HG02973 (cell line): ENCODE results near the gene CDC42EP1.
"Not testable (repeated sequence)": the region's sequence is repeated elsewhere in the genome, so short reads cannot be mapped to it uniquely, and the experiment has no call there.

Experiments used
- ATAC-seq: cut with Tn5 transposase; IDR thresholded peaks from one replicate; pipeline ENCODE4 v1.9.1; 2021; ENCODE audit warnings: moderate library complexity; ENCODE audit not compliant: unreplicated experiment

CDC42EP1 gene

DNA sequence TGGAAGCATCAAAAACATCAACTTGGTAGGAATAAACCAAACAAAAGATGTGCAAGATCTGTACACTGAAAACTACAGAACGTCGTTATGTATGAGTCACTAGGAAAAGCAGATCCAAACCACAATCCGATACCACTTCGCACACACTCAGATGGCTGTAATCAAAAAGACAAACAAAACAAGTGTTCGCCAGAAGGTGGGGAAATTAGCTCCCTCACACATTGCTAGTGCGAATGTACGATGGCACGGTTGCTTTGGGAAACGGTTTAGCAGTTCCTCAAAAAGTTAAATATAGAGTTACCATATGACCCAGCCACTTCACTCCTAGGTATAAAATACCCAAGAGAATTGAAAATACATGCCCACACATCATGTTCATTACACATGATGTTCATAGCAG is 26.3 kb upstream of the CDC42EP1 start:
- ATAC-seq, result no peak

DNA sequence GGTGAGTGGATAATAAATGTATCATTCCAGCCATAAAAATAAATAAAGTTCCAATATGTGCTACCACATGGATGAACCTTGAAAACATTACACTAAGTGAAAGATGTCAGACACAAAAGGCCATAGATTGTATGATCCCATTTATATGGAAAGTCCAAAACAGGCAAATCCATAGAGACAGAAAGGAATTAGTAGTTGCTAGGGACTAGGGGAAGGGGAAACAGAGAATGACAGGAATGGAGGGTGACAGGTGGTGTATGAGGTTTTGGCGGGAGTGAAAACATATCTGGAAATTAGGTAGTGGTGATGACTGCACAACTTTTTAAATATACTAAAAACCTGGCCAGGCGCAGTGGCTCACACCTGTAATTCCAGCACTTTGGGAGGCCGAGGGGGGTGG is 25.8 kb upstream of the CDC42EP1 start:
- ATAC-seq, result no peak

- no peak for ATAC-seq
These were observed 25.1 kb upstream of the CDC42EP1 start for GRCh38 chr22:37535159-37535558.

GRCh38 chr22:37538590-37539357 is 21.5 kb upstream of the CDC42EP1 start:
- ATAC-seq, result no peak

DNA sequence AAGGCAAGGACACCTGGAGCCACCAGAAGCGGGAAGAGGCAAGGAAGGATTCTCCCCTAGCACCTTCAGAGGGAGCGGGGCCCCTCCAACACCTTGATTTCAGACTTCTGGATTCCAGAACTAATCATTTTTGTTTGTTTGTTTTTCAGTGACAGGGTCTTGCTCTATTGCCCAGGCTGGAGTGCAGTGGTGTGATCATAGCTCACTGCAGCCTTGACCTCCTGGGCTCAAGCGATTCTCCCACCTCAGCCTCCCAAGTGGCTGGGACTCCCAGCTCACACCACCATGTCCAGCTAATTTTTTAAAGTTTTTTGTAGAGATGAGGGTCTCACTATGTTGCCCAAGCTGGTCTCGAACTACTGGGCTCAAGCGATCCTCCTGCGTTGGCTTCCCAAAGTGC is 20.5 kb upstream of the CDC42EP1 start:
- ATAC-seq, result not testable (repeated sequence)

DNA sequence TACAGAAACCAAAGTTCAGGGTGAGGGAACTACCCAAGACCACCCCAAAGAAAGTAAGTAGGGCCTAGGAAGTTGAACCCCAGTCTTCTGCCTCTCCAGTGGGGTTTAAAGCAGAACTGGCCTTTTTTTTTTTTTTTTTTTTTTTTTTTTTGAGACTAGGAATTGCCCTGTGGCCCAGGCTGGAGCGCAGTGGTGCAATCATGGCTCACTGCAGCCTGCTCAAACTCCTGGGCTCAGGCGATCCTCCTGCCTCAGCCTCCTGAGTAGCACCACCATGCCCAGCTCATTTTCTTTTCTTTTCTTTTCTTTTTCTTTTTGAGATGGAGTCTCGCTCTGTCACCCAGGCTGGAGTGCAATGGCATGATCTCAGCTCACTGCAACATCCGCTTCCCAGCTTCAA is 17.9 kb upstream of the CDC42EP1 start:
- not testable (repeated sequence) for ATAC-seq

- ATAC-seq, result no peak
These were observed 17.3 kb upstream of the CDC42EP1 start for GRCh38 chr22:37542959-37543358.

- no peak for ATAC-seq
These were observed 15.2 kb upstream of the CDC42EP1 start for GRCh38 chr22:37544955-37545702.

DNA sequence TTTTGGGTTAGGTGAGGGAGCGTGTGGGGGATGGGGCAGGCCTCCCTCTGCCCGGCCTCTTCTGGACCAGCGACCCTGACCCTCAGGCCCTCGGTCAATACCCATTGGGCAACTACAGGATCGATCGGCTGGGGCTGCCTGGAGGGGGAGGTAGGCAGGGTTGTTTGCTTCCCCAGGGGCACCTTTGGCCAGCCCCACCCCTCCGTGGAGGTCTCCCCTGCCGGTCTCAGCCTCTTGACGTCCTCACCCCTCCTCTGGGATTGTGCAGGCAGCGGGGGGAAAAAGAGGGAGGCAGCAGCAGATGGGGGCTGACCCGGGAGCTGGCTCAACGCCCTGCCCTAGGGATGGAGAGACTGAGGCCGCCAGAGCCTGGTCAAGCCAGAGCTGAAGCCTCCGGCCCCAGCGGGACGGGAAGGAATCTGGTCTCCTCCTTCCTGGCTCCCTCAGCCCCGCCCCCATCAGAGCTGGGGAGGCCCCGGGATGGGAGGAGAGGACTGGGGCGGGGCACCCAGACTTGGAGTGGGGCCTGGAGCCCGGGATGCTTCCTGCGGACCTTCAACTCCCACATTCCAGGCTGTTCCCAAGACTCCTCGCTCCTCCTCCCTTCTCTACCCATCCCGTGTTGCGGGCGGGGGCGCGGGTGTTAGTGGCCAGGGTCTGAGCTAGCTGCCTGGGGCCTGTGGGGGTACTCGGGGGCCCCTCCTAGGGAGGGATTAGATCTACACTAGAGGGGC is 14.4 kb upstream of the CDC42EP1 start:
- no peak for ATAC-seq

GRCh38 chr22:37546437-37547250 is 13.6 kb upstream of the CDC42EP1 start:
- no peak for ATAC-seq

- no peak for ATAC-seq
These were observed 13.0 kb upstream of the CDC42EP1 start for GRCh38 chr22:37547251-37547741.

DNA sequence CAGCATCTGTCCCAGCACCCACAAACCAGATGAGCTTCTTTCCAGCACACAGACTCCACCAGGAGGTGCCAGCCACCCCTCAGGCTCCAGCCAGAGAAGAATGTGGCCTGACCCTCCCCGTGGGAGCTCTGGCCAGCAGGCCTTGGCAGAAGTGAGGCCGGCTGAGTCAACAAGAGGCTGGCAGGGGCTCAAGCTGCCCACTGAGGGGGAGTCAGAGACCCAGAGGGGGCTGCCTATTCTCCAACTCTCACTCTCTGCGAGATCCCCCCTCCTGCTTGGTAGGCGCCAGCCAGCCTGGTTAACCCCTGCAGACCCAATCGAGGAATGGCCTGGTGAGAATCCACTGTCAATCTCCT is 10.6 kb upstream of the CDC42EP1 start:
- ATAC-seq, result no peak

- ATAC-seq, result not testable (repeated sequence)
These were observed 9.4 kb upstream of the CDC42EP1 start for GRCh38 chr22:37550921-37551320.

DNA sequence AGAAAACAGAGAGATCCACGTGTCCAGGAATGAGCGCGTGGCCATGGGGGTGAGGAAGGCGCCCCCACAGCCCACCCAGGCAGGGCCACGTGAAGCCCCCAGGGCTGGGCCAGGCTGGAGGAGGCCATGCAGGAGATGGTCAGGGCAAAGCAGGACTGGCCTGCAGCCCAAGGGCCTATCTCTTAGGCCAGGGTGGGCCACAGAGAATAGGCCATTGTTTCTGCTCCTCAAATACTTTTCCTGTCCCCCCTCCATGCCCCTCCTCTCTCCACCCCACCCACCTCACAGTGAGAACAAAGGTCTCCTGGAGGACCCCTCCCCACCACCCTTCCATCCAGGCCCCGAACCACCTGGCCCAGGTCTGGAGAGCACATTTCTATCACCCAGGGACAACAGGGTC is 8.3 kb upstream of the CDC42EP1 start:
- ATAC-seq, result no peak

DNA sequence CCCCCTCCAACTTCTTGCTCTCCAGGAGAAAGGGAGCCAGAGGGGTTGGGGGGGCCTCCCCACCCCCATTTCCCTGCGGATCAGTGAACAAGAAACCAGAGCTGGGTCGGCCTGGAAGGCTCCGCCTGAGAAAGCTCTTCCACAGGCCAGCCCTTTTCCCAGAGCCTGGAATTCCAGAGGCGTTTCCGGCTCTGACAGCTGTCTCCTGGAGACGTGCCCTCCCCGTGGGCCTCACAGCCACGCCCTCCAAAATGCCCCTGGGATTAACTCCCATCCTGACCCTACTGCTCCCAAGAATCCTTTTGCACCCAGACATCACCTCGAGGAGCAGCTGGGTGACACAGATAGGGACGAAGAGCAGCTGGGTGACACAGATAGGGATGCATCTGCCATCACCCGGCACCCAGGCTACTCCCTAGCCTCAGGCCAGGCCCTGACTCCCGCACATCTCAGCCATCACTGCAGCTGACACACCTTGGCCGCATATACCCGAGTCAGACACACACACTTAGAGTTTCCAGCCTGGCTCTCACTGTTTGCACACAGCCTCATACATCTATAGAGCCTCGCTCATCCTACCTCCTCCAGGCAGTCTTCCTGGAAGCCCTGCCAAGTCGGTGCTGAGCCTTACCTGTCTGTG is 7.6 kb upstream of the CDC42EP1 start:
- ATAC-seq, result no peak

DNA sequence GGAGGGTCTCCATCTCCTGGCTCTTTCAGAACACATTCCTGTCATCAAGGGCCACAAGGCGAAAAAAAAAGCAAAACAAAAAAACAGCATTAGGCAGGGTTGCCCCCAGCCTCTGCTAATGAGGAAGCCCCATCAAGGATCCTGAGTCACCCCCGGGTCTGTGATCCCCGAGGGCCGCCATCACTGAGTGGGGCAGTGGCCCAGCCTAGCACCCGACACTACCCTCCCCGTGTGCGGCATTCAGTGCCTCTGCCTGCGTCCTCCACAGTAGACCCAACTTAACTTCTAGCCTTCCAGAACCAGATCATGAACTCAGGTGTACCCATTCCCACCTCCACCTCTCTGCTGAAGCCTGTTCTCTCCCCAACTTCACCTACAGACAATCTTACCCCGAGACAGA is 6.6 kb upstream of the CDC42EP1 start:
- ATAC-seq, result no peak

GRCh38 chr22:37555029-37555428 is 5.3 kb upstream of the CDC42EP1 start:
- no peak for ATAC-seq

- no peak for ATAC-seq
These were observed 3.6 kb upstream of the CDC42EP1 start for GRCh38 chr22:37556710-37557109.

GRCh38 chr22:37557321-37558001 is 2.8 kb upstream of the CDC42EP1 start:
- ATAC-seq, result no peak

GRCh38 chr22:37558815-37559214 is 1.5 kb upstream of the CDC42EP1 start:
- ATAC-seq, result no peak
